ENCODE results near the gene ATOX1.

- no peak for TF ChIP-seq NFRKB (IDR thresholded peaks at IDR 0.05)
- TF ChIP-seq ARNT (IDR thresholded peaks at IDR 0.05), result no peak
- TF ChIP-seq SP1 (IDR thresholded peaks at IDR 0.05), result no peak
- no peak for TF ChIP-seq L3MBTL2 (conservative IDR thresholded peaks at IDR 0.05)
- no peak for TF ChIP-seq ELF4 (IDR thresholded peaks at IDR 0.05)
- no peak for TF ChIP-seq CTBP1 (IDR thresholded peaks at IDR 0.05; ENCODE audit: borderline replicate concordance)
- no peak for TF ChIP-seq SUZ12 (IDR thresholded peaks at IDR 0.05)
- TF ChIP-seq BHLHE40 (IDR thresholded peaks at IDR 0.05; ENCODE audit: borderline replicate concordance), result no peak
- TF ChIP-seq TARDBP (IDR thresholded peaks at IDR 0.05), result no peak
- no peak for TF ChIP-seq FOXA1 (IDR thresholded peaks at IDR 0.05)
- TF ChIP-seq FOXM1 (IDR thresholded peaks at IDR 0.05; ENCODE audit: borderline replicate concordance), result no peak
Observed at GRCh38 chr5:151781201-151781600, 22.8 kb upstream of the ATOX1 start.

All from HEK293T (cell line).